ENCODE measurements around the gene RPS3. TPM values are rescaled to one million over a fixed set of nuclear protein-coding genes. Genes with fewer than 3 reads are reported as not detected.

Gene RPS3
- polyA plus RNA-seq, 4 donors, result 1,492 to 4,274 (median 3,256) TPM

GRCh38 chr11:75430714-75431532 is 31.6 kb downstream of the RPS3 start:
- H3K27me3 ChIP-seq (ENCODE audit: control insufficient read depth in 3 of 3, insufficient read depth in 3 of 3, low read length in 3 of 3), result peaks cover 0 to 40% (median 15%) of the 10 kb centered on the region in 3 donors
- H3K4me3 ChIP-seq (ENCODE audit: low read depth in 1 of 3, low read length in 3 of 3), result peak overlapping the region in 1 of 3 donors; percentile 38
- H3K27ac ChIP-seq (ENCODE audit: low read depth in 1 of 3, low read length in 2 of 3), result peak overlapping the region in 1 of 3 donors; percentile 20
- DNase-seq (no peak), FAIRE-seq (no peak)
- peaks cover 0 to 7% of the 10 kb centered on the region in 2 donors for H3K9me3 ChIP-seq (ENCODE audit: control insufficient read depth in 2 of 2, insufficient read depth in 1 of 2, low read depth in 1 of 2, low read length in 1 of 2)
- WGBS, 3 donors, result 26 to 29% (median 29%) methylated on average over 32 of the region's 32 CpGs
- H3K36me3 ChIP-seq (ENCODE audit: control insufficient read depth in 3 of 3, insufficient read depth in 2 of 3, low read depth in 1 of 3, low read length in 3 of 3), result peaks cover 0 to 21% (median 0%) of the 10 kb centered on the region in 3 donors
- peaks cover 0 to 7% (median 3%) of the 10 kb centered on the region in 3 donors for H3K4me1 ChIP-seq (ENCODE audit: control insufficient read depth in 3 of 3, insufficient read depth in 2 of 3, low read depth in 1 of 3, low read length in 2 of 3)

GRCh38 chr11:75431533-75432525 is 32.5 kb downstream of the RPS3 start:
- H3K27me3 ChIP-seq (ENCODE audit: control insufficient read depth in 3 of 3, insufficient read depth in 3 of 3, low read length in 3 of 3), result peaks cover 0 to 40% (median 15%) of the 10 kb centered on the region in 3 donors
- no peak for DNase-seq
- H3K27ac ChIP-seq (ENCODE audit: low read depth in 1 of 3, low read length in 2 of 3), result no peak overlapping the region
- H3K36me3 ChIP-seq (ENCODE audit: control insufficient read depth in 3 of 3, insufficient read depth in 2 of 3, low read depth in 1 of 3, low read length in 3 of 3), result peaks cover 0 to 30% (median 0%) of the 10 kb centered on the region in 3 donors
- FAIRE-seq, result no peak
- WGBS, 3 donors, result 42 to 51% (median 45%) methylated on average over 16 of the region's 16 CpGs
- no peak overlapping the region for H3K4me3 ChIP-seq (ENCODE audit: low read depth in 1 of 3, low read length in 3 of 3)
- H3K4me1 ChIP-seq (ENCODE audit: control insufficient read depth in 3 of 3, insufficient read depth in 2 of 3, low read depth in 1 of 3, low read length in 2 of 3), result peaks cover 0 to 7% (median 3%) of the 10 kb centered on the region in 3 donors
- peaks cover 0 to 7% of the 10 kb centered on the region in 2 donors for H3K9me3 ChIP-seq (ENCODE audit: control insufficient read depth in 2 of 2, insufficient read depth in 1 of 2, low read depth in 1 of 2, low read length in 1 of 2)

- H3K4me1 ChIP-seq (ENCODE audit: control insufficient read depth in 3 of 3, insufficient read depth in 2 of 3, low read depth in 1 of 3, low read length in 2 of 3), result peaks cover 0 to 7% (median 3%) of the 10 kb centered on the region in 3 donors
- no peak for FAIRE-seq
- H3K9me3 ChIP-seq (ENCODE audit: control insufficient read depth in 2 of 2, insufficient read depth in 1 of 2, low read depth in 1 of 2, low read length in 1 of 2), result peaks cover 0 to 7% of the 10 kb centered on the region in 2 donors
- WGBS, 3 donors, result 11 to 23% (median 14%) methylated on average over 13 to 14 of the region's 14 CpGs
- peaks cover 0 to 41% (median 0%) of the 10 kb centered on the region in 3 donors for H3K36me3 ChIP-seq (ENCODE audit: control insufficient read depth in 3 of 3, insufficient read depth in 2 of 3, low read depth in 1 of 3, low read length in 3 of 3)
- H3K4me3 ChIP-seq (ENCODE audit: low read depth in 1 of 3, low read length in 3 of 3), result no peak within 1 kb of the TSS
- H3K27me3 ChIP-seq (ENCODE audit: control insufficient read depth in 3 of 3, insufficient read depth in 3 of 3, low read length in 3 of 3), result peaks cover 0 to 40% (median 15%) of the 10 kb centered on the region in 3 donors
- H3K27ac ChIP-seq (ENCODE audit: low read depth in 1 of 3, low read length in 2 of 3), result no peak within 1 kb of the TSS
- no peak for DNase-seq
Measured at GRCh38 chr11:75432911-75433321, 33.6 kb downstream of the RPS3 start, which contains the start of gene KLHL35. TSS of gene KLHL35 (minus strand) at chr11:75433203. CDS start at chr11:75430629, 2,574 bp downstream.

GRCh38 chr11:75433443-75433842 is 34.1 kb downstream of the RPS3 start:
- peaks cover 0 to 7% of the 10 kb centered on the region in 2 donors for H3K9me3 ChIP-seq (ENCODE audit: control insufficient read depth in 2 of 2, insufficient read depth in 1 of 2, low read depth in 1 of 2, low read length in 1 of 2)
- no peak overlapping the region for H3K4me3 ChIP-seq (ENCODE audit: low read depth in 1 of 3, low read length in 3 of 3)
- H3K36me3 ChIP-seq (ENCODE audit: control insufficient read depth in 3 of 3, insufficient read depth in 2 of 3, low read depth in 1 of 3, low read length in 3 of 3), result peaks cover 0 to 46% (median 0%) of the 10 kb centered on the region in 3 donors
- H3K27me3 ChIP-seq (ENCODE audit: control insufficient read depth in 3 of 3, insufficient read depth in 3 of 3, low read length in 3 of 3), result peaks cover 0 to 40% (median 15%) of the 10 kb centered on the region in 3 donors
- H3K27ac ChIP-seq (ENCODE audit: low read depth in 1 of 3, low read length in 2 of 3), result no peak overlapping the region
- 21 to 60% (median 44%) methylated on average over 6 of the region's 6 CpGs for WGBS, 3 donors
- peaks cover 0 to 7% (median 2%) of the 10 kb centered on the region in 3 donors for H3K4me1 ChIP-seq (ENCODE audit: control insufficient read depth in 3 of 3, insufficient read depth in 2 of 3, low read depth in 1 of 3, low read length in 2 of 3)
- DNase-seq (peak in 1 of 2 donors; percentile 13), FAIRE-seq (no peak)

- Histone ChIP-seq H3K9me3 (ENCODE audit: control insufficient read depth in 2 of 2, insufficient read depth in 1 of 2, low read depth in 1 of 2, low read length in 1 of 2) (peaks cover 0 to 6% of the 10 kb centered on the region in 2 donors), H3K27ac (ENCODE audit: low read depth in 1 of 3, low read length in 2 of 3) (no peak overlapping the region), H3K27me3 (ENCODE audit: control insufficient read depth in 3 of 3, insufficient read depth in 3 of 3, low read length in 3 of 3) (peaks cover 0 to 36% (median 15%) of the 10 kb centered on the region in 3 donors), H3K36me3 (ENCODE audit: control insufficient read depth in 3 of 3, insufficient read depth in 2 of 3, low read depth in 1 of 3, low read length in 3 of 3) (peaks cover 0 to 52% (median 0%) of the 10 kb centered on the region in 3 donors), H3K4me1 (ENCODE audit: control insufficient read depth in 3 of 3, insufficient read depth in 2 of 3, low read depth in 1 of 3, low read length in 2 of 3) (peaks cover 0 to 7% (median 0%) of the 10 kb centered on the region in 3 donors), H3K4me3 (ENCODE audit: low read depth in 1 of 3, low read length in 3 of 3) (no peak overlapping the region)
- WGBS, 3 donors, result 75 to 83% (median 82%) methylated on average over 3 to 4 of the region's 4 CpGs
- FAIRE-seq, result no peak
- DNase-seq, result no peak
Measured at GRCh38 chr11:75434051-75434450, 34.7 kb downstream of the RPS3 start.

GRCh38 chr11:75434886-75435570 is 35.7 kb downstream of the RPS3 start:
- WGBS, 3 donors, result 87 to 92% (median 88%) methylated on average over 12 of the region's 12 CpGs
- no peak for DNase-seq

GRCh38 chr11:75435571-75435925 is 36.2 kb downstream of the RPS3 start:
- DNase-seq, result no peak
- Histone ChIP-seq H3K27ac (ENCODE audit: low read depth in 1 of 3, low read length in 2 of 3) (no peak overlapping the region), H3K9me3 (ENCODE audit: control insufficient read depth in 2 of 2, insufficient read depth in 1 of 2, low read depth in 1 of 2, low read length in 1 of 2) (no peaks in the 10 kb centered on the region), H3K36me3 (ENCODE audit: control insufficient read depth in 3 of 3, insufficient read depth in 2 of 3, low read depth in 1 of 3, low read length in 3 of 3) (peaks cover 0 to 67% (median 0%) of the 10 kb centered on the region in 3 donors), H3K27me3 (ENCODE audit: control insufficient read depth in 3 of 3, insufficient read depth in 3 of 3, low read length in 3 of 3) (peaks cover 0 to 27% (median 11%) of the 10 kb centered on the region in 3 donors), H3K4me3 (ENCODE audit: low read depth in 1 of 3, low read length in 3 of 3) (no peak overlapping the region), H3K4me1 (ENCODE audit: control insufficient read depth in 3 of 3, insufficient read depth in 2 of 3, low read depth in 1 of 3, low read length in 2 of 3) (peaks cover 0 to 7% (median 0%) of the 10 kb centered on the region in 3 donors)
- FAIRE-seq, result no peak
- WGBS, 3 donors, result 91 to 92% (median 91%) methylated on average over 9 of the region's 9 CpGs

More at GRCh38 chr11:75434886-75435570, 35.7 kb downstream of the RPS3 start:
- Histone ChIP-seq H3K4me1 (ENCODE audit: control insufficient read depth in 3 of 3, insufficient read depth in 2 of 3, low read depth in 1 of 3, low read length in 2 of 3) (peaks cover 0 to 7% (median 0%) of the 10 kb centered on the region in 3 donors), H3K27ac (ENCODE audit: low read depth in 1 of 3, low read length in 2 of 3) (no peak overlapping the region), H3K27me3 (ENCODE audit: control insufficient read depth in 3 of 3, insufficient read depth in 3 of 3, low read length in 3 of 3) (peaks cover 0 to 29% (median 11%) of the 10 kb centered on the region in 3 donors), H3K36me3 (ENCODE audit: control insufficient read depth in 3 of 3, insufficient read depth in 2 of 3, low read depth in 1 of 3, low read length in 3 of 3) (peaks cover 0 to 62% (median 0%) of the 10 kb centered on the region in 3 donors), H3K4me3 (ENCODE audit: low read depth in 1 of 3, low read length in 3 of 3) (no peak overlapping the region), H3K9me3 (ENCODE audit: control insufficient read depth in 2 of 2, insufficient read depth in 1 of 2, low read depth in 1 of 2, low read length in 1 of 2) (no peaks in the 10 kb centered on the region)
- FAIRE-seq, result no peak
